GM23248 (cell line): ENCODE measurements around the gene PTPRB. TPM values are rescaled to one million over a fixed set of nuclear protein-coding genes. Genes with fewer than 3 reads are reported as not detected.

ENCODE experiments used
- DNase-seq: peaks from one replicate; pipeline ENCODE4 v3.0.0-alpha.2; 2015
- H2AFZ ChIP-seq: fragments of 200-600 bp; sonication (generic); 2 replicates; pipeline ENCODE4 v1.6.1; 2016; ENCODE audit warnings: antibody characterized with exemption
- H3F3A ChIP-seq: fragments of 200-600 bp; sonication (generic); 2 replicates; pipeline ENCODE4 v1.6.1; 2016; ENCODE audit warnings: mild to moderate bottlenecking, antibody characterized with exemption, mixed run types; ENCODE audit not compliant: insufficient read depth
- H3K27ac ChIP-seq: fragments of 200-600 bp; sonication (generic); 2 replicates; pipeline ENCODE4 v1.5.1; 2016; ENCODE audit warnings: mild to moderate bottlenecking
- H3K27me3 ChIP-seq: fragments of 200-600 bp; sonication (generic); replicated peaks from 2 replicates; pipeline ENCODE4 v1.6.1; 2016; ENCODE audit warnings: mild to moderate bottlenecking; ENCODE audit not compliant: insufficient read depth
- H3K36me3 ChIP-seq: fragments of 200-600 bp; sonication (generic); 2 replicates; pipeline ENCODE4 v1.6.1; 2016; ENCODE audit warnings: low read depth, mild to moderate bottlenecking
- H3K4me1 ChIP-seq: fragments of 200-600 bp; sonication (generic); 2 replicates; pipeline ENCODE4 v1.6.1; 2016; ENCODE audit warnings: mild to moderate bottlenecking; ENCODE audit not compliant: insufficient read depth
- H3K4me2 ChIP-seq: fragments of 200-600 bp; sonication (generic); one replicate; pipeline ENCODE4 v1.6.1; 2016; ENCODE audit warnings: mild to moderate bottlenecking; ENCODE audit not compliant: unreplicated experiment
- H3K4me3 ChIP-seq: fragments of 200-600 bp; sonication (generic); 2 replicates; pipeline ENCODE4 v1.5.1; 2016; ENCODE audit warnings: mild to moderate bottlenecking
- H3K79me2 ChIP-seq: fragments of 200-600 bp; sonication (generic); 2 replicates; pipeline ENCODE4 v1.6.1; 2016; ENCODE audit warnings: mild to moderate bottlenecking; ENCODE audit not compliant: insufficient read depth
- H3K9ac ChIP-seq: fragments of 200-600 bp; sonication (generic); 2 replicates; pipeline ENCODE4 v1.6.1; 2016; ENCODE audit warnings: mild to moderate bottlenecking
- H3K9me2 ChIP-seq: fragments of 200-600 bp; sonication (generic); 2 replicates; pipeline ENCODE4 v1.6.1; 2016; ENCODE audit warnings: mixed run types, mild to moderate bottlenecking, moderate library complexity; ENCODE audit not compliant: insufficient read depth
- H3K9me3 ChIP-seq: fragments of 200-600 bp; sonication (generic); one replicate; pipeline ENCODE4 v1.6.1; 2017; ENCODE audit warnings: low read depth
- H4K20me1 ChIP-seq: fragments of 200-600 bp; sonication (generic); 2 replicates; pipeline ENCODE4 v1.6.0; 2016; ENCODE audit not compliant: insufficient read depth
- EZH2 ChIP-seq: fragments of 200-600 bp; sonication (generic); IDR thresholded peaks from 2 replicates; pipeline ENCODE4 v1.6.1; 2018; ENCODE audit warnings: antibody characterized with exemption, mild to moderate bottlenecking; ENCODE audit not compliant: insufficient read depth, poor library complexity, severe bottlenecking
- EZH2phosphoT487 ChIP-seq: fragments of 200-600 bp; sonication (generic); IDR thresholded peaks from 2 replicates; pipeline ENCODE4 v1.6.1; 2018; ENCODE audit warnings: antibody characterized with exemption, moderate library complexity, mild to moderate bottlenecking, low read depth; ENCODE audit not compliant: insufficient read depth
- WGBS, 2 experiments: methylation state at CpG; one replicate each; pipeline ENCODE4 v1.1.6; 2015 to 2017; ENCODE audit warnings: low lambda C conversion rate in 2 of 2, low coverage in 1 of 2; ENCODE audit errors: missing lambda C conversion rate in 2 of 2; 5-methylcytosine and 5-hydroxymethylcytosine counted together
- in situ Hi-C: fragments of 300-500 bp; cut with MboI; formaldehyde crosslinking; loops from 2 replicates; pipeline ENCODE4 v1.15.0; 2020
- polyA plus RNA-seq: library from polyadenylated mRNA; unstranded; fragments of >200 nt; fragmentation: Nextera tagmentation; extraction: Ambion mirVana; gene quantifications from 2 replicates; pipeline ENCODE4 v1.2.1, GENCODE V29; 2016
- total RNA-seq: library from RNA; depleted of rRNA; stranded (reverse); fragments of >200 nt; shearing (Covaris generic); gene quantifications from 2 replicates; pipeline ENCODE4 v1.2.3, GENCODE V29; 2014

The PTPRB gene
- total and polyA plus RNA-seq, 2 experiments from 2014 or later: 3.8 to 4.4 TPM

DNA sequence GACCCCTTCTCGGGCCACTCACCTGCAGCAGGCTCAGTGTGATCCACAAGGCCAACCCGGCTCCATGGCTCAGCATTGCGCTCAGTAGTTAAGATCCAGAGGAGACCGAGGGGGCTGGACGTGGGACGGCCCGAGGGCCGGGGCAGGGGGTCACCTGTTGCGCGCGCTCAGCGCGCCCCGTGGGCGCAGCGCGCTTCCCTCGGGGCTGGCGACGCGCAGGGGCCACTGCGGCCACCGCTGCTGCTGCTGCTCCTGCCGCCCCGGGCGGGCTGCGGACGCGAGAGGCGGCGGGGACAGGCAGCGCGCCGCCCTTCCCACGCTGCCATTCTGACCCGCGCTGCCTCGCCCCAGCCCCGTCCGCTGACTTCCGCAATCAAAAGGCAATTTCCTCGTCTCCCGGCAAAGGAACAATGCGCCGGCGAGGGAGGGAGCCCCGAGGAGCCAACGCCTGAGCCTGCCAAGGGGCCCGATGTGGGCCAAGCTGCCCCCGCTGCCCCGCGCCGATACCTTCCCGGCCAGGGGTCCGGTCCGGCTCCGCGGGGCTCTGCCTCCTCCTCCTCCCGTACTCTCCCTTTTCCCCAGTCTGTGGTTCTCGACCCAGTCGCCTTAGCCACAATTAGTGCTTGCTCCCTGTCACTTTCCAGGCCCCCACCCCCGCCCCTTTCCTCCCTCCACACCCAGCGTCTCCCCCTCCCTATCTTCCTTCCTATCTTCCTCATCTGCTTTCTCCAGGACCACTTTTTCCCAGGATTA, 27.3 kb downstream of the PTPRB start:
- Histone ChIP-seq H2AFZ (peak overlapping the region; percentile 92), H4K20me1 (no peaks in the 10 kb centered on the region), H3K27ac (no peak overlapping the region), H3K9me3 (no peaks in the 10 kb centered on the region), H3K4me3 (peak overlapping the region; percentile 70), H3F3A (peaks cover 7% of the 10 kb centered on the region; the same call in 1 of the 2 replicates), H3K9me2 (no peaks in the 10 kb centered on the region), H3K4me2 (peak overlapping the region; percentile 70), H3K27me3 (no peaks in the 10 kb centered on the region), H3K79me2 (no peaks in the 10 kb centered on the region), H3K36me3 (no peaks in the 10 kb centered on the region), H3K9ac (peak overlapping the region; percentile 70), H3K4me1 (peaks cover 17% of the 10 kb centered on the region)
- in situ Hi-C loops: no loop called here
- peak; percentile 73 for DNase-seq
- TF ChIP-seq EZH2phosphoT487 (no peak), EZH2 (no peak)
- 2 to 3% methylated on average over 40 to 50 of the region's 63 CpGs for WGBS, 2 experiments

DNA sequence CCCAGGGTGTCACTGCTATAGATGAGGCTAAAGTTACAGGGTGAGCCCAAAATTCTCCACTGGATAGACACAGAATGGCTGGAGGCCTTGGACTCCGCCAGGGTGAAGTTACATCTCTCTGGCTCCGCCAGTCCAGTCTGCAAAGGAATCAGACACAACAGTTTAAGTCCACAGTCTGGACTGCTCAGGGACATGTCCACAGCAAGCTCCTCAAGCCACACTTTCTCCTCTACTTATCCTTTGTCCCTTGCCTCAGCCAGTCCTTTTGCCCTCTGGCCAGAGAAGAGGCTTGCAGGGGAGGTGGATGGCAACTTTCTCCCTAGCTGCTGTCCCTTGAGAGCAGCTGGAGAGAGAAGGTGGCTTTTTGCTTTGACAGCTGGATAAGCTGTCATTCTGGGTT, 28.0 kb downstream of the PTPRB start:
- Histone ChIP-seq H3K9me3 (no peaks in the 10 kb centered on the region), H3F3A (peaks cover 7% of the 10 kb centered on the region; the same call in 1 of the 2 replicates), H2AFZ (peak overlapping the region; percentile 92), H3K27ac (no peak overlapping the region), H3K79me2 (no peaks in the 10 kb centered on the region), H3K4me3 (peak overlapping the region; percentile 70), H4K20me1 (no peaks in the 10 kb centered on the region), H3K9me2 (no peaks in the 10 kb centered on the region), H3K27me3 (no peaks in the 10 kb centered on the region), H3K36me3 (no peaks in the 10 kb centered on the region), H3K4me1 (peaks cover 17% of the 10 kb centered on the region), H3K9ac (peak overlapping the region; percentile 70), H3K4me2 (peak overlapping the region; percentile 70)
- no peak for TF ChIP-seq EZH2
- no peak for TF ChIP-seq EZH2phosphoT487
- WGBS, 2 experiments: 82 to 96% methylated on average over 2 of the region's 2 CpGs
- in situ Hi-C loops: no loop called here
- DNase-seq: peak; percentile 28

DNA sequence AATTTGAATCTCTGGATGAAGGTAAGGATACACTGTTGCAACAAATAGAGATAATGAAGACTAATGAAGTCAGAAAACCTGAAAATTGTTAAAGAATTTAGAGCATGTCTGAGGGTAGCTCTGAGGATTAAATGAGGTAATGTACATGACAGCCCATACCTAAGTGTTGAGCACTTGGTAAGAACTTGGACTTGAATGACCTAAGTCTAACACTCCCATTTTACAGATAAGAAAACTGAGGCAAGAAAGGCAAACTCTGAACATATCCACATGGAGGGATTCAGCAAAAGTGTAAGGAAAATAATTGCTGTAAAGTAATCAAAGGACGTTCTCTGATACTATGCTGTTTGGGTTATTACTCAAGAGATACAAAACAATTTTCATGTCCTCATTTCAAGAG, 29.0 kb downstream of the PTPRB start:
- TF ChIP-seq EZH2: no peak
- TF ChIP-seq EZH2phosphoT487: no peak
- Histone ChIP-seq H3K4me2 (no peak overlapping the region), H3K4me1 (peaks cover 22% of the 10 kb centered on the region)

DNA sequence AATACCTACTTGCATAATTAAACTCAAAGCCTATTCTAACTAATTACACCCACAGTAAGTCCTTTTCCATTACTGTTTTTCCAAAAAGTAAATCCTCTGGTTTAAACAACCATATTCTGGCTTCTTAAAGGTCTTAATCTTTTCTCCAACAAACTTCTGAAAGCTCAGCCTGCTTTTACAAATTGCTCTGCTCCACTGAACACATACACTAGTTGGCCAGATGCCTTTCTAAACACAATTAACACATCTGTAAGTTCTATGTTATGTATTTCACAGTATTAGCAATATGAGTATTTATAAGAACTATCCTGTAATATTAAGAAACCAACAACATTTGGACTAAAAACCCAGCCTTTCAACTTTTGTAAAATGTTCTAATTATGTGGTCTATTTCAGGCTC, 30.1 kb downstream of the PTPRB start:
- Histone ChIP-seq H3K79me2 (no peaks in the 10 kb centered on the region), H3F3A (peaks cover 7% of the 10 kb centered on the region; the same call in 1 of the 2 replicates), H2AFZ (peak overlapping the region; percentile 31; the same call in 1 of the 2 replicates), H3K4me3 (peak overlapping the region; percentile 24; the same call in 1 of the 2 replicates), H3K36me3 (no peaks in the 10 kb centered on the region), H3K4me1 (peaks cover 33% of the 10 kb centered on the region), H3K9me2 (no peaks in the 10 kb centered on the region), H3K9ac (no peak overlapping the region), H3K9me3 (no peaks in the 10 kb centered on the region), H3K27ac (no peak overlapping the region), H3K4me2 (peak overlapping the region; percentile 37), H3K27me3 (no peaks in the 10 kb centered on the region), H4K20me1 (no peaks in the 10 kb centered on the region)
- in situ Hi-C loops: no loop called here
- TF ChIP-seq EZH2 (no peak), EZH2phosphoT487 (no peak)
- DNase-seq: no peak

More for the DNA sequence above, 29.0 kb downstream of the PTPRB start:
- in situ Hi-C loops: no loop called here
- 89 to 100% methylated on average over 1 of the region's 1 CpG for WGBS, 2 experiments
- no peak overlapping the region for H3K27ac ChIP-seq
- DNase-seq: peak; percentile 14
- H3K36me3 ChIP-seq: no peaks in the 10 kb centered on the region
- H3F3A ChIP-seq: peaks cover 7% of the 10 kb centered on the region; the same call in 1 of the 2 replicates
- no peaks in the 10 kb centered on the region for H3K9me2 ChIP-seq
- no peak overlapping the region for H3K9ac ChIP-seq
- H2AFZ ChIP-seq: no peak overlapping the region
- no peaks in the 10 kb centered on the region for H3K9me3 ChIP-seq
- H3K27me3 ChIP-seq: no peaks in the 10 kb centered on the region
- no peaks in the 10 kb centered on the region for H4K20me1 ChIP-seq
- H3K4me3 ChIP-seq: no peak overlapping the region
- H3K79me2 ChIP-seq: no peaks in the 10 kb centered on the region
